GM19438 (cell line): Measurements from ENCODE around the gene LYRM4.
A peak's percentile ranks its signal among the peaks of the same experiment; 100 is the strongest.

Experiments used
- ATAC-seq: cut with Tn5 transposase; IDR thresholded peaks from one replicate; pipeline ENCODE4 v1.9.1; 2021; ENCODE audit warnings: low read depth; ENCODE audit not compliant: unreplicated experiment

The LYRM4 gene

GRCh38 chr6:5105146-5105545, 155.6 kb downstream of the LYRM4 start:
- ATAC-seq, result no peak

- ATAC-seq, result no peak
Observed at GRCh38 chr6:5104667-5105066, 156.1 kb downstream of the LYRM4 start.

DNA sequence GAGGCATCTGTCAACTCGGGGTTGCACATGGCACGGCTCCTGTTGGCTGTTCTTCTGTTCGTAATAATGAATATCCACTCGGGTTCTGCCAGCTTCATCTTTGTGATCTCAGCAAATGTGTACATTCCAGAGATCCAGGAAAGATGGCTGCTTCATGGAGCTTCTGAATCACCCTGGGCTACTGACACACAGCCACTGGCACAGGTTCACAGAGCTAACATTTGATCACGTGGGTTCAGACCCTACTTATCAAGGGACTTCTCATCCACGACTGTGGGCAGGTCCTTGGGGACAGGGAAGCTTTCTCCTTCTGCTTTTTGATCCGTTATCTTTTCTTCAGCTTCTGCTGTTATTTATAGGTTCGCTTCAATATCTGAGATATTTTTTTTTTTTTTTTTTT, 157.5 kb downstream of the LYRM4 start:
- no peak for ATAC-seq

DNA sequence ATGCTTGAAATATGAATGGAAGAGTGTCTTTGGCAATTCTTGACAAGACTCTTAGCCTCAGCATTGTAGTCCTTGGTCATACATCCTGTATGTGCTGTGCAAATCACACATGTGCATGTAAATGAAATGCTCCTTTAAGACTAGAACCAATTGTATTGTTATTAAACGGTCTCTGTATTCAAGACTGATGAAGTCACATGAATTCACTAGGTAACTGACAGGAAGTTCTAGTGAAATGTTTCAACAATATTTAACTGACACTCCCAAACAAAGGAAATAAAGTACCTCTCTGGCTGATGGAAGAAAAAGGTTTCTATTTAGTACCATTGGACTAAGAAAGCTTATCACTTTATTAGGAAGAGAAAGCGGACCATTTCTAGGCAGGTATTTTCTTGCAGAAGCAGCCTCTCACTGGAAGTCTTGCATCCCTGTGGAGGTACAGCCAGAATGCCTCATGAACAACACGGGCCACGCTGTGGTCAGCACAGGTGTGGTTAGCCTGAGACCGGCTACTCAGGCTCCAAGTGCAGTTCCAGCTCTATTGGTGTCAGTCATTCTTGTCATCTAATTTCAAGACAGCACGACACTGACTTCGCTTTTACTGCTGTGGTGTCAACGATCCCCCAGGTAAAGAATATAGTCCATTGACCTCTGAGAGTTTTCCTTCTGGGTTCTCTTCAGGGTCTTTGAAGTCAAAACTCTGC, 158.3 kb downstream of the LYRM4 start:
- ATAC-seq, result no peak

DNA sequence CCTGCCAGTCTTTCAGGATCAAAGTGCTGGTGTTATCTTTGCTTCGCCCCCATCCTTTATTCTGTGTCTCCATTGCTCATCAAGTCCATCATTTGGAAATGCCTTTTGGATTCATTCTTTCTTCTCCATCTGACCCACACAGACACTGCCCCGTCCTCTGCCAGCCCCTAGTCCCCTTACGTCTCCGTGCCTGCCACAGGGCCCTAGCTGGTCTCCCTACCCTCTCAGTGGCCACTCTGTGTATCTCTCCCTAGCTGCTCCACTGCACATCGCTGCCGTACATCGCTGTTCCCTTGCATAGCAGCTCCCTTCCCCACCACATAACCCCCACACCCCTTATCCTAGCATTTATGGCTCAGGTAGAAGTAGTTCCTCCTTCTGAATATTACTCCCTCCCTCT, 159.9 kb downstream of the LYRM4 start:
- no peak for ATAC-seq

GRCh38 chr6:5099537-5099936, 161.2 kb downstream of the LYRM4 start:
- ATAC-seq, result no peak

DNA sequence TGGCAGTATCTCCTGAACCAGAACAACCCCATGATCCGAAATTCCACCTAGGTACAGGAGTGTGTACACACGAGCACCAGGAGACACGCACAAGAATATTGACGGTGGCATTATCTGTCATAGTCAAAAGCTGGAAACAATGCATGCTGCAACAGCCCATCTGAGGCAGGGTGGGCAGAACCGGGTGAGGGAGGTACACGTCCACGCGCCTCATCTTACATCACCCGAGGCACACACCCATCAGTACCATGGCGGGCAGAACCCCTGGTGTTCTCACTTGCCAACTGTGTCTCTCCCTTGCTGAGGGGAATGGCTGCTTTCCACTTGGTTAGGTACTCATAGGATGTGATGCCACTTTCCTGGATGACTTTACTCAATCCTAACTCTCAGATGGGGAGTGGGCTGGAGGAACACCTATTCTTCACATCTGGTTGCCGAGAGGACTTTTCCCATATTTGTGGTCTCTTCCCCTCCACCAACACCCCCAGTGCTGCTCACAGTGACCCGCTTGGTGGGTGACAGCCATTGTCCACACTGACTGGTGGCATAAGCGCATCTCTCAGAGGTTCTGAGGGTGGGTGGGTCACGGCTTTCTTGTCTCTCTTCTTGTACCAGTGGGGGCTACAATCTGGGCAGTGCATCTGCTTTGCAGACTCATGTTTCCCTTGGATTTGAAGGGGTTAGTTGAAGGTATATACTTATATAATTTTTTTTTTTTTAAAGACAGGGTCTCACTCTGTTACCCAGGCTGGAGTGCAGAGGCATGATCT, 162.1 kb downstream of the LYRM4 start:
- ATAC-seq, result no peak

DNA sequence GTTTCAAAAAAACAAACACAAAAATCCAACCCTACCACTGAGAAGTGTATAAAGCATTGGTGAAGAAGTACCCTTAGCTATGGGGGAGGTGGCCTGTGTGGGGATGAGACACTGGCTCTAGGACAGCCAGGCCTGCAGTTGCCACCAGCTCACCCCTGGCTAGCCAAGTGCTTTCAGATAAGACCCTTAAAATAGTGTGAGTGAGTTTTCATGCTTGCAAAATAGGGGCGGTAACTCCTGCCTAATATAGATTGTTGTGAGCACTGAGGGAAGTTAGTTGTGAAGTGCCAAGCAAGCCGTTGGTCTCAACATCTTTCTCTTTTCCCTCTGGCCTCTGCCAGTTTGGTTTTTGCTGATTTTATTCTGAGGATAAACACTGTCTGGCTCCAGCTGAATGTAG, 164.3 kb downstream of the LYRM4 start:
- no peak for ATAC-seq

- peak; percentile 57 for ATAC-seq
Observed at GRCh38 chr6:5095236-5095635, 165.5 kb downstream of the LYRM4 start.

GRCh38 chr6:5094327-5094726, 166.4 kb downstream of the LYRM4 start:
- no peak for ATAC-seq

GRCh38 chr6:5093231-5094015, 167.3 kb downstream of the LYRM4 start:
- no peak for ATAC-seq

DNA sequence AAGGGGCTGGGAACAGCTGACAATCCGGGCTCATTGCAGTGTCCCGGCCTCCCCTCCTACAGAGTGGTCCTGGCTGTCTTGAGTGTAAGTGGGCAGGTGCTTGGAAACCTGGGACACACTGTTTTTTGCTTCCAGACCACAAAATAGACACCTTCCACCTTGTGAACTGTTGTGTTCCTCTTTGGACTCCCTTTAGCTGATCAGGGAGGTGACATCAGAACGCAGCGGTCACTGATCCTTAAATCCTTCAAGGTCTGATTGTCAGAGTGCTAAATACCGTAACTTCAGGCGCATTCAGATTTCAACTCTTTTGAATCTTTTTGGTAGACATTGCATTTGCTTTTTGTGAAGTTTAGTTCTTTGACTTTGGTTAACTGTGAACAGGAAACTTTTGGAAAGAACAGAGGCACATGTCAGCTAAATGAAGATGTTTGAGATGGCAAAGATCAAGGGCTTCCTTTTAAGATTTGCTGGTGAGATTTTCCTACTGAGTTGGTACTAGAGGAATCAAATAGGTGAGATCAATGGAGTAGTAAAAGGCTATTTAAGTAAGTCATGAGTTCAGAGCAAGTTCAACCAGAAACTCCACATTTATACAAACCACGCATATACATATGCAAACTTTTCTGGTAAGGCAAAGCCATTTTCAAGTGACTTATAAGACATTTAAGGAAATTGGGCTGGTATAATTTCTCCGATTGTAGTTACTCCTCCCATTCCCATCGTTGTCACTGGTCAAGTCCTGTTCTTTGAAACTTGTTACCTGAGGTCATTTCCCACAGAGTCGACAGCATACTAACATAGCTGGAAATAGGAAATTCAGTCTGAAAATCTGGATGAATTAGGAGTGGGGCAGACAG, 169.3 kb downstream of the LYRM4 start:
- ATAC-seq, result no peak

- ATAC-seq, result no peak
Observed at GRCh38 chr6:5090603-5091002, 170.1 kb downstream of the LYRM4 start.

- no peak for ATAC-seq
Observed at GRCh38 chr6:5089481-5090438, 171.0 kb downstream of the LYRM4 start.

DNA sequence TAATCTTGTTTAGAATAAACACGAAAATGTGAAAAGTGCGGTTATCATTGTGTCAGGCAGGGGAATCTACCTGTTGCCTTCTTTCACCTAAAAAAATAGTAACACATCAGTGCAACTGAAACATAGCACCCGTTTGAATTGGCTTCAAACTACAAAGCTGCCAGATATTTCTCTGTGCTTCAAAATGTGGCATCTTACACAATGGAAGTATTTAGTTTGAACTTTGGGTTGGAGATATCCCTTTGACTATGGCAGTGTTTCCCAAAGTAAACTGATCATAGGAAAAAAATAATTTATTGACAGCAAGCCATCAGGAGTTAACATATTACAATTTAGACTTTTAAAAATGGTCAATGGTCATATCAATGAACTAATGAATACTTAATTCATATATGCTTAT, 172.0 kb downstream of the LYRM4 start:
- no peak for ATAC-seq

- no peak for ATAC-seq
Observed at GRCh38 chr6:5087389-5087788, 173.4 kb downstream of the LYRM4 start.

DNA sequence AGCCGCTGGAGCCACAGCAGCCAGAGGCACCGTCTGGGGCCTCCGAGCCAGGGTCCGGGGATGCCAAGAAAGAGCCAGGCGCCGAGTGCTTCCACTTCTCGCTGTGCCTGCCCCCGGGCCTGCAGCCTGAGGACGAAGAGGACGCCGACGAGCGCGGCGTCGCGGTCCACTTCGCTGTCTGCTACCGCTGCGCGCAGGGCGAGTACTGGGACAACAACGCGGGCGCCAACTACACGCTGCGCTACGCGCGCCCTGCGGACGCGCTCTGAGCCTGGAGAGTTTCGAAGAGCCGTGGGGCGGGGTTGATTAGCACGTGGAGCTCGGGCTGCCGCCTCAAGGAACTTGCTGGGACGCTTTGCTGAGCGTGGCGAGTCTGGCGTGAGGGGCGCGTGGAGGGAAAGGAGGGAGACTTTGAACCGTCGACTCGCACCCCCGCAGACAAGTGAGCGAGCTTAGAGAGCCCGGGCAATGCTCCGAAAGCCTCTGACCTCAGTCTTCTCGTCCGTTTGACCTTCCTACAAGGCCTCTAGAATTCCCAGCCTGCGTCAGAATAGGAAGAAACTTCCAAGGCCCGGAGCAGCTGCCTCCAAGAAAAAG, 174.4 kb downstream of the LYRM4 start:
- no peak for ATAC-seq

- peak; percentile 35 for ATAC-seq
Observed at GRCh38 chr6:5085648-5086293, 175.0 kb downstream of the LYRM4 start.
